RWPE2 (cell line): ENCODE results near the gene SPON2.

ENCODE experiments used
- ATAC-seq: fragments of 200-7000 bp; cut with Tn5 transposase; 3 replicates; pipeline ENCODE4 v1.9.1; 2021; ENCODE audit warnings: low read depth
- DNase-seq: peaks from one replicate; pipeline ENCODE4 v3.0.0-alpha.2; 2020; ENCODE audit warnings: low spot score
- H3K27ac ChIP-seq: fragments of 450-650 bp; 2 replicates; pipeline ENCODE4 v1.5.1; 2017; ENCODE audit warnings: mild to moderate bottlenecking; ENCODE audit not compliant: poor library complexity, severe bottlenecking
- H3K27me3 ChIP-seq: fragments of 250-450 bp; sonication (Bioruptor Pico); 2 replicates; pipeline ENCODE4 v1.5.1; 2021; ENCODE audit warnings: mild to moderate bottlenecking, moderate library complexity; ENCODE audit not compliant: insufficient read depth, poor library complexity, severe bottlenecking
- H3K36me3 ChIP-seq: fragments of 250-450 bp; sonication (Bioruptor Pico); 2 replicates; pipeline ENCODE4 v1.5.1; 2020; ENCODE audit warnings: low read depth, mild to moderate bottlenecking, moderate library complexity
- H3K4me1 ChIP-seq: fragments of 250-450 bp; sonication (Bioruptor Pico); 2 replicates; pipeline ENCODE4 v1.5.1; 2021; ENCODE audit warnings: mild to moderate bottlenecking, moderate library complexity; ENCODE audit not compliant: insufficient read depth, poor library complexity, severe bottlenecking
- H3K4me3 ChIP-seq: fragments of 250-450 bp; sonication (Bioruptor Pico); 2 replicates; pipeline ENCODE4 v1.5.1; 2021; ENCODE audit warnings: mild to moderate bottlenecking, moderate library complexity; ENCODE audit not compliant: severe bottlenecking
- H3K9me3 ChIP-seq: fragments of 250-450 bp; sonication (Bioruptor Pico); 2 replicates; pipeline ENCODE4 v1.5.1; 2021; ENCODE audit warnings: mild to moderate bottlenecking, moderate library complexity; ENCODE audit not compliant: severe bottlenecking
- CTCF ChIP-seq: fragments of 450-650 bp; IDR thresholded peaks from one replicate; pipeline ENCODE4 v1.5.1; 2017; ENCODE audit warnings: mild to moderate bottlenecking, moderate library complexity; ENCODE audit not compliant: poor library complexity, severe bottlenecking

Gene SPON2

DNA sequence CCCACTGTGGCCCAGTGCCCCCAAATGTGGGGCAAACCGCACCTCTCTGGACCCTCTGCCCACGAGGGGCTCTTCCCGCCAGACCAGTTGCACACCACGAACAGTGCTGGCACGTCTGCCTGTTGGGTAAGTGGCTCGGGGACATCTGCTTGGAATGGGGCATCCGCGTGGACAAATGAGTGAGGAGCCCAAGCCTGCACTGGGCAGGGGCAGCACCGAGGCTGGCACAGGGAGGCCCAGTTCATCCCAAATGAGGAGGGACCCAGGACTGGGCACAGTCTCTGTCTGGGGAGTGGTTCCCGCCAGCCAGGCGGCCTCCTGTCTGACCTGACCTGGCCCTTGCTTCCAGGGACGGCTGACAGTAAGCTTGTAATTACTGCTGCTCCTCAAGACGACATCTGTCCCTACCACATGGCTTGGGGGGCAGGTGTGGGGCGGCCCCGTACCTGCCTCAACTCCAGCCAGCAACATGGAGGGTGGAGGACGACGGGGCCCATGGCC lies 3.2 kb downstream of the SPON2 start:
- H3K4me3 ChIP-seq = no peak overlapping the region
- no peaks in the 10 kb centered on the region for H3K4me1 ChIP-seq
- no peak overlapping the region for H3K27ac ChIP-seq
- DNase-seq (peak; percentile 62), ATAC-seq (no peak)
- H3K36me3 ChIP-seq = no peaks in the 10 kb centered on the region
- no peaks in the 10 kb centered on the region for H3K9me3 ChIP-seq
- no peak for TF ChIP-seq CTCF
- peaks cover 37% of the 10 kb centered on the region for H3K27me3 ChIP-seq

DNA sequence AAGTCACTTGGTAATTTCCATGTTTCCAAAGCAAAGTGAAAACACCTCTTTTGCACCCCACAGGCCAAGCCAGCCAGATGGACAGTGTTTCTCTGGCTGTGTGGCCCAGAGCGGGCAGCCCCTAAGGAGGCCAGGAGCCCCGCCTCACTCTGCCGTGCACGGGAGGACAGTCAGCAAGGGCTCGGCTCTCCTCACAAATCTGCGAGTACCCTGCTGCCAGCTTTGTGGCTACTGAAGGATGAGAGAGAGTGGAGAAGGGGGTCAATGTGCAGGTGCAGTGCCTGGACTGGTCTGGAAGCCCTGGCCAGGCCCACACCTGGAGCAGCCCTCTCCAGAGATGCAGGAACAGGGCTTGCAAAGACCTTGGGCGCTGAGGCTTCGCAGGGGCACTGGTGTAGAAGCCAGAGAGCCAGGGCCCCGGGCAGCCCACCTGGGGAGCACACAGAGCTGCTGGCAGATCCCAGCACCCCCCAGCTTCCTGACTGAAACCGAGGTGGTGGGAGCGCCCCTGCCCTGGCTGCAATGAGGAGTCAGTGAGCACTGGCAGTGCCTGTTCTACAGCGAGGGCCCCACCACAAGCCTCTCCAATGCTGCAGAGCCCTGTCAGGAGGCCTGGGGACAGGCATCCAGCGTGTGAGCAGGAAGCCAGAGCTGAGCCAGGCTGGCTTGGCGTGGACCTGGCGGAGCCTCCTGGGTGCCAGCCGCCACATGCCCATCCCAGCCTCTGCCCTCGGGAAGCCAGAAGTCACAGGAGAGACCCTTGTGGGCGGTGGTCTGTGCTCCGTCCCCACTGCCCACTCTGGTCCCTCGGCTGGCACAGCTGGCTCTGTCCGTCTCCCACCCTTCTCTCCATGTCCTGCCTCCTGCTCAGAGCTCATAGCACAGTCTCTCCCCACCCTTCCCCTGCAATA lies 3.9 kb downstream of the SPON2 start:
- H3K9me3 ChIP-seq = no peaks in the 10 kb centered on the region
- H3K27ac ChIP-seq = no peak overlapping the region
- no peak for ATAC-seq
- no peaks in the 10 kb centered on the region for H3K4me1 ChIP-seq
- no peak overlapping the region for H3K4me3 ChIP-seq
- no peaks in the 10 kb centered on the region for H3K36me3 ChIP-seq
- no peak for TF ChIP-seq CTCF
- DNase-seq = peak; percentile 64
- peaks cover 36% of the 10 kb centered on the region for H3K27me3 ChIP-seq

GRCh38 chr4:1167244-1167949 lies 5.0 kb downstream of the SPON2 start:
- TF ChIP-seq CTCF = peak; percentile 93
- no peaks in the 10 kb centered on the region for H3K4me1 ChIP-seq
- no peak overlapping the region for H3K27ac ChIP-seq
- H3K9me3 ChIP-seq = no peaks in the 10 kb centered on the region
- peak overlapping the region; percentile 45 for H3K4me3 ChIP-seq
- peaks cover 27% of the 10 kb centered on the region for H3K27me3 ChIP-seq
- no peaks in the 10 kb centered on the region for H3K36me3 ChIP-seq
- DNase-seq = peak; percentile 80
- ATAC-seq = peak; percentile 78

GRCh38 chr4:1166509-1167243 lies 5.7 kb downstream of the SPON2 start:
- no peak for TF ChIP-seq CTCF
- Histone ChIP-seq H3K4me1 (no peaks in the 10 kb centered on the region), H3K27ac (no peak overlapping the region), H3K27me3 (peaks cover 20% of the 10 kb centered on the region), H3K36me3 (no peaks in the 10 kb centered on the region), H3K9me3 (no peaks in the 10 kb centered on the region), H3K4me3 (peak overlapping the region; percentile 45)
- ATAC-seq (no peak; the same call in 2 of the 3 replicates), DNase-seq (no peak)
